HG02870 (cell line): ENCODE measurements around the gene ISL2.
"Not testable (repeated sequence)": the region's sequence is repeated elsewhere in the genome, so short reads cannot be mapped to it uniquely, and the experiment has no call there.

Source experiments
- ATAC-seq: cut with Tn5 transposase; IDR thresholded peaks from one replicate; pipeline ENCODE4 v1.9.1; 2021; ENCODE audit warnings: mild to moderate bottlenecking, moderate library complexity; ENCODE audit not compliant: unreplicated experiment

Gene ISL2

DNA sequence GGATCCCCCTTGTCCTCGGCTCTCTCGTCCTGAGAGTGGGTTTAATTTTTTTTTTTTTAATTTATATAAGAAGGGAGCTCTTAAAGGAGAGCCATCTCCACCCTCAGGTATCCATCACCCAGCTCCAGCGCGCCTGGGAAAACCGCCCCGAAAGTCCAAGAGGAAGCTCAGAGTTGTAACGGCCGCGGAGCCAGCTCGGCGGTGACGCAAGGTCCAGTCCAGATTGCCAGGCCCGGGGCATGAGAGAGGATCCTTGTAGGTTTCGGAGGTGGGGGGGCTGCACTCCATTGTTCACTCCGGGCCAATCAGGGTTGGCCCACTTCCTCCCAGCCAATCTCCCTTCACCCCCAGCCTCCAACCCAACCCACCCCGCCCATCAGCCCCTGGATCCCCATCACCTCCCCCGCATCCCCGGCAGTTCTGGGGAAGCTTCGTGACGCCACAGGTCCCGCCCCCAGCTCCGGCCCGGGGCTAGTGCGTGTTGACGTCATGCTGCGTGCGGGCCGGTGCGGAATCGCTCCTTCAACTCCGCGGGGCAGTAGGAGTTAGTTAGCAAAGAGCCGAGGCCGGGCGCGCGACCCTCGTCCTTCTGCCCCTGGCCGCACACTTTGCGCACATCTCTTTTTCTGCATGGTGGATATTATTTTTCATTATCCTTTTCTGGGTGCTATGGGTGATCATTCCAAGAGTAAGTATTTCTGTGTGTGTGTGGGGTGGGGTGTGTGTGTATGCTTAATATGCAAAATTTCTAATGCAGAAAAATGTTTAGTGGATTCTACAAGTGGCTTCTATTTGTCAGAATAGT, at the start of gene ISL2:
TSS of gene ISL2 (plus strand) at position 520 of the 805 bp plus-strand sequence. CDS start at position 631, 111 bp downstream.
- peak; percentile 60 for ATAC-seq

GRCh38 chr15:76289582-76289981, 47.0 kb upstream of the ISL2 start:
- ATAC-seq = no peak

- no peak for ATAC-seq
Measured at GRCh38 chr15:76293361-76293760, 43.2 kb upstream of the ISL2 start.

DNA sequence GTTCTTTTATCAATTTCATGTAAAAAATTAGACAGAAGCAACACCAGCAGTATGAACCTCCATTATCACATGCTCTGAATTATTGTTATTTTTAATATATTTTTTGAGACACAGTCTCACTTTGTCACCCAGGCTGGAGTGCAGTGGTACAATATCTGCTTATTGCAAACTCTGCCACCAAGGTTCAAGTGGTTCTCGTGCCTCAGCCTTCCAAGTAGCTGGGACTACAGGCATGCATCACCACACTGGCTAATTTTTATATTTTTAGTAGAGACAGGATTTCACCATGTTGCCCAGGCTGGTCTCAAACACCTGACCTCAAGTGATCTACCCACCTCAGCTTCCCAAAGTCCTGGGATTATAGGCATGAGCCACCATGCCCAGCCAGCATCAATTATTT, 42.1 kb upstream of the ISL2 start:
- not testable (repeated sequence) for ATAC-seq

DNA sequence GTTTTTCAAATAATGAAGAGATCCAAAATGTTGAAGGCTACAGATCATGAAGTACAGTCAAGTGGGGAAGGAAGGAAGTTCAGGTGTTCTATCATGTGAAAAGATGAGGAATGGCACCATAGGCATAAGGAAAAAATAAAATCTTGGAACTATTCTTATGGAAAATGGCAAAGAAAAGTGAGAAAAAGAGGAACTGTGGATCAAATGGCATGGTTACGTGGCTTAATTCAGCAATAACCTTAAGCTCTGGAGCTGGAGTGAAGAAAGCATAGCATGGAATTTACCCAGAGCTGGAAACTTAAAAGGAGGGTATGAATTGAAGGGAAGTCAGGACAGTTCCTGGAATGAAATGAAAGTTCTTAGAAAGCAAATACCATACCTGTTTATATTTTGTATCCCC, 39.7 kb upstream of the ISL2 start:
- no peak for ATAC-seq

GRCh38 chr15:76297951-76298350, 38.6 kb upstream of the ISL2 start:
- ATAC-seq = not testable (repeated sequence)

- no peak for ATAC-seq
Measured at GRCh38 chr15:76298986-76299385, 37.6 kb upstream of the ISL2 start.

DNA sequence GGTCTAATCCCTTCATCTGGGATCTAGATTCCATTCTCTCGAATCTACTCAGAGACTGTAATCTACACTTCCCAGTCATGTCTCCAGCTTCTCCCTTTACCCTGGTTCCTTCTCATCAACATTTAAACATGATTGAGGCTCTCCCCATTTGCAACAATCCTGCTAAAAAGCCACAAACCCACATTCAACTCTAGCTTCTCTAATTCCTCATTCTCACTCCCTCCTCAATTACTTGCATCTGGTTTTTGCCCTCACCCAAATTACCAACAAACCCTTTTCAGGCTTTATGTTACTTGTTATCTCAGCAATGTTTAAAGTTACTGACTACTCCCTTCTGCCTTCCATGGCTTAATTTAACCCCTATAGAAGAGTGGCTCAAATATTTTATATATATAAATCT, 36.8 kb upstream of the ISL2 start:
- ATAC-seq = no peak

DNA sequence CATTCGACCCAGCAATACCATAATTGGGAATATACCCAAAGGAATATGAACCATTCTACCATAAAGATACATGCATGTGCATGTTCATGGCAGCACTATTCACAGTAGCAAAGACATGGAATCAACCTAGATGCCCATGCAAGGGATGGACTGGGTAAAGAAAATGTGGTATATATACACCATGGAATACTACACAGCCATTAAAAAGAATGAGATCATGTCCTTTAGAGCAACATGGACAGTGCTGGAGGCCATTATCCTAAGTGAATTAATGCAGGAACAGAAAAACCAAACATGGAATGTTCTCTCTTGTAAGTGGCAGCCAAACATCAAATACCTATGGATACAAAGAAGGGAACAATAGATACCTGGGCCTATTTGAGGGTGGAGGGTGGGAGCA, 32.7 kb upstream of the ISL2 start:
- no peak for ATAC-seq

DNA sequence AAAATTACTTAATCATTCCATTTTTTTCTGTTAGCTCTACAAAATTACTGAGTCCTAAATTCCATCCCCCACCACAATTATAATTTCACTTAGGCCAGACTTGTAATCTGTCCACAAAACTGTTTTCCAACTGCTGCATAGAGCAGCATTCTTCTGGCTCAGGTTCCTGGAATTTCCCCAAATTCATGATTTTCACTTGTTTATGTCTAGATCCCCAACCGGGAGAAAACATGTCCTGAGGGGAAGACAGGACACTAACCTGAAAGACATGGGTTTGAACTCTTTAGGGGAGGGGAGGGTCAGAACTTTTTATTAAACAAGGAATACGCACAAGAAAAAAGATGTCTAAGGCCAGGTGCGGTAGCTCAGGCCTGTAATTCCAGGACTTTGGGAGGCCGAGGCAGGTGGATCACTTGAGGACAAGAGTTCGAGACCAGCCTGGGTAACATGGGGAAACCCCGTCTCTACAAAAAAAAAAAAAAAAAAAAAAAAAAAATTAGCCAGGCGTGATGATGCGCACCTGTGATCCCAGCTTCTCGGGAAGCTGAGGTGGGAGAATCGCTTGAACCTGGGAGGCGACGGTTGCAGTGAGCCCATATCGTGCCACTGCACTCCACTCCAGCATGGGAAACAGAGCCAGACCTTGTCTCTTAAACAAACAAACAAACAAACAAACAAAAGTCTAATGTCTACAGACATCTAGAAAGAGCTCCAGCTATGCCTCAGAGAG, 26.8 kb upstream of the ISL2 start:
- ATAC-seq = no peak

DNA sequence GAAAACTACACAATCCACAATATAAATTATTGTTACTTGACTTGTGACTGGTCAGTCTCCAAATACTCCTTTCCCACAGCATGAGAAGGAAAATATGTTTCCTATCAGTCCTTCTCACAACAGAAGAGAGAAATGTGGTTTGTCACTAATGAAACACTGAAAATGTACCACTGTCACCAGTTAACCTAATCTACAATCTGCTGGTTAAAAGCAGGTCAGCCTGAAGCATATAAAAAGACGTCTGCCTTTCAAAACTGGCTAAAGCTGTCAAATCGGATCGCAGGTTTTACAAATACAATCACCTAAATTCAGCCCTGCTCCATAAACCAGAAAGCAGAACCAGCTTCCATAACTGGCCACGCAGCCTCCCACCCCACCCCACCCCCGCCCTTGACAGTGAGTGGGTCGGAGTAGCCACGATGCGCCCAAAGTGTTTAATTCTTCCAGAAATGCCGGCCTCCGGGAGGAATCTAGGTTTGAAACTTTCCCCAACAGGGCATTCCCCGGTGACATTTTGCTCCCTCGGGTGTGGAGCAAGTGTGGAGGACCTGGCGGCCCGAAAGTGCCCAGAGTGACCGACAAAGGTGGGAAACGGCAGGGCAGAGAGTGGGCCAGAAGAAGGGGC, 26.0 kb upstream of the ISL2 start:
- peak; percentile 15 for ATAC-seq

DNA sequence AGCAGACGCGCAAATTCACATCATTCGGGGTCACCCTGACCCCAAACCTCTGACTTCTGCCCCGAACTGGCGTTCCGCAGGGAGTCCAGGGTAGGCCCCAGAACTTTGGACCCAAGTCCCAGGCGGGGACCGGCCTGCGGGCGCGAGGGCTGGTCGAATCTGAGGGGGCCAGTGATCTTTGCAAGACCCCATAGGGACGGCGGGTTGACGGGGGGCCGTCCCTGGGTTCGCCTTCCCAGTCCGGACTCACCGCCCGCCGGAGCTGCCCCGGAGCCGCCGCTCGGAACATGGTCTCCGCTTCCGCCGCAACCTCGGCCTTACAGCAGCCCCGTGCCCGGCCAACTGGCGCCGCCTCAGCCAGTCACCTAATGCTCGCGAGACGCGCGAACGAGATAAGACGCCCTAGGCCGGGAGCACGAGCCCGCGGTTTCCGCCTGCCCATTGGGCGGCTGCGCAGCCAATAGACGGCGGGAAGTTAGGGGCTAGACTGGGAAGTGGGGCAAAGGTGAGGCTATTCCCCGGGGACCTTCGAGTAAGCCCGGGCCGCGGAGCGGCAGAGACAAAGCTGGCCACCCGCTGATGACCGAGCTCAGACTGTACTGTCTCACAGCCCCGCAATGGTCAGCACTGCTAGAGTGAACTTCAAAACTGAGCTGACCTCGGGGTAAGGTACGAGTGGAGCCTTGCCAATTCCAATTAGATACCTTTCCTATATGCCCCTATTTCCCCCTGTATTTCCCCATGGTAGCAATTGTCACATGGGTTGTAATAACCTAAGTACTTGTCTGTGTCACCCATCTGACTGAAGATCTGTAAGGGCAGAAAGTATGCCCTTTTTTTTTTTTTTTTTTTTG, 25.2 kb upstream of the ISL2 start, which contains the start of gene ETFA:
TSS of gene ETFA (minus strand) at position 370 of the 854 bp plus-strand sequence. CDS start at position 289, 81 bp downstream.
- peak; percentile 97 for ATAC-seq

GRCh38 chr15:76312540-76313174, 23.9 kb upstream of the ISL2 start:
- ATAC-seq = no peak

DNA sequence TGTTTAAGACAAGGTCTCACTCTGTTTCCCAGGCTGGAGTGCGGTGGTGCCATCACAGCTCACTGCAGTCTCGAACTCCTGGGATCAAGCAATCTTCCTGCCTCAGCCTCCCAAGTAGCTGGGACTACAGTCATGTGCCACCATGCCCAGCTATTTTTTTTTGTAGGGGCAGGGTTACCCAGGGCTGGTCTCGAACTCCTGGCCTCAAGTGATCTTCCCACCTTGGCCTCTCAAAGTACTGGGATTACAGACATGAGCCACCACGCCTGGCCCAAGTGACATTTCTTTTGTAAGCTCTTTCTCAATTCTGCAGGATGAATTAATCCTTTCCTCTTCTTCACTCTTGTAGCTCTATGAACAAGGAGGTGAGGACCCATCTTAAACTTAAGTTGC, 23.4 kb upstream of the ISL2 start:
- not testable (repeated sequence) for ATAC-seq

GRCh38 chr15:76313731-76314130, 22.8 kb upstream of the ISL2 start:
- no peak for ATAC-seq

- ATAC-seq = no peak
Measured at GRCh38 chr15:76320012-76320411, 16.6 kb upstream of the ISL2 start.

DNA sequence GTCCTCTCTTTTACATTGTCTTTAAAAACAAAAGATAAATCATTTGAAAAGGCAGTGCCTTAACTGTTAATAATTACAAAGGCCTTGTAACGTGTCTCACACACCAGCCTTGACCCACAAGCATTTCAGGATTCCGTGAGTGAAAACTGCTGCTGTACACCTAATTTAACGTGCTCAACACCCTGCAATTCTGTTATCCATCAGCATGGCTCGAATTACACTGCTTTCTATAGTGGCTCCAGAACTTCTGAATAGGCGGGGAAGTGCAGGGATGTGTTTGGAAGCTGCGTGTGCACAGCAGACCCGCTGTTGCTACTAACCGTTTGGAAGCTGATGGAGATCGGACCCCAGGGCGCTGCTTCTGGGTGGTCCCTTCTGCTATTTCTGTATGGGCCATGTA, 15.4 kb upstream of the ISL2 start:
- ATAC-seq = no peak

- no peak for ATAC-seq
Measured at GRCh38 chr15:76321602-76322001, 15.0 kb upstream of the ISL2 start.

GRCh38 chr15:76324066-76324465, 12.5 kb upstream of the ISL2 start:
- ATAC-seq = no peak

DNA sequence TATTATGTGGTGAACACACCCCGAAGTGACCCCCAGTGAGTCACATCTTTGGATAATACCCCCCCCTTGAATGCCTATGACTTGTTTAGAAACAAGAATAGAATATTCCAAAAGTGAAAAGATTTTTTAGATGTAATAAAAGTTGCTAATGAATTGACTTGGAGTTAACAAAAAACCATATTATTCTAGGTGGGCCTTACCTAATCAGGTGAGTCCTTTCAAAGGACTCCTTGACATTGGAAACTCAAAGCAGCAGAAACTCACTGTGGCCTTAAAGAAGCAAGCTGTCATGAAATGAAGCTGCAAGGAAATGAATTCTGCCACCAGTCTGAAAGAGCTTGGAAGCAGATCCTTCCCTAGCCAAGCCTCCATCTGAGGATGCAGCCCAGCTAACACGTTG, 10.9 kb upstream of the ISL2 start:
- no peak for ATAC-seq
